Measurements from ENCODE around the gene PRDX5.

PRDX5 gene

DNA sequence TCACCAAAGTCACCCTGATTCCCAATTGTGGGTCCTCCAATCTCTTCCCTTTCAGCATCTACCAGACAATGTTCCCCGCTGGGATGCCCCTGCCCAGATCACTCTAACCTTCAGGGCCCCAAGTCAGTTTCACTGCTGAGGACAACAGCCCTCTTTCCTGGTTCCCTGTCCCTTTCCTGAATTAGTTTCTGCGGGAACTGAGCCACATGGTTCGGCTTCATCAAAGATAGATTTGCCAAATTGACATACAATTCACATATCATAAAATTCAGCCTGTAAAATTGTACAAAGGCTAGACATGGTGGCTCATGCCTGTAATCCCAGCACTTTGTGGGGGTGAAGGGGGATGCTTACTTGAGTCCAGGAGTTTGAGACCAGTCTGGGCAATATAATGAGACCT is 10.1 kb downstream of the PRDX5 start:
- no peak for DNase-seq

DNA sequence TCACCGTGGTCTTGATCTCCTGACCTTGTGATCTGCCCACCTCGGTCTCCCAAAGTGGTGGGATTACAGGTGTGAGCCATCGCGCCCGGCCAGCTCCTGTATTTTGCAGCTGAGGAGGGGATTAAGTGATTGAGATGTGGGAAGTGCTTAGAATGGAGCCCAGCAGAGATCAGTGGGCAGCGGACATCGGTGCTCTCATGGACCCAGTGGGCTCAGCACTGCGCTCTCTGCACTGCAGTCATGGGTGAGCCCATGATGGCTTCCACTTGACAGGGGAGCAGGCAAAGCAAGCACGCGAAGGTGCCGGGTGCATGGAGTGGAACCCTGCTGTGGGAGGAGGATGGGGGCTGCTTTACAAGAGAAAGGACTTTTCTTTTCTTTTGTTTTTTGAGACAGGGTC is 13.0 kb downstream of the PRDX5 start:
- DNase-seq, result no peak

DNA sequence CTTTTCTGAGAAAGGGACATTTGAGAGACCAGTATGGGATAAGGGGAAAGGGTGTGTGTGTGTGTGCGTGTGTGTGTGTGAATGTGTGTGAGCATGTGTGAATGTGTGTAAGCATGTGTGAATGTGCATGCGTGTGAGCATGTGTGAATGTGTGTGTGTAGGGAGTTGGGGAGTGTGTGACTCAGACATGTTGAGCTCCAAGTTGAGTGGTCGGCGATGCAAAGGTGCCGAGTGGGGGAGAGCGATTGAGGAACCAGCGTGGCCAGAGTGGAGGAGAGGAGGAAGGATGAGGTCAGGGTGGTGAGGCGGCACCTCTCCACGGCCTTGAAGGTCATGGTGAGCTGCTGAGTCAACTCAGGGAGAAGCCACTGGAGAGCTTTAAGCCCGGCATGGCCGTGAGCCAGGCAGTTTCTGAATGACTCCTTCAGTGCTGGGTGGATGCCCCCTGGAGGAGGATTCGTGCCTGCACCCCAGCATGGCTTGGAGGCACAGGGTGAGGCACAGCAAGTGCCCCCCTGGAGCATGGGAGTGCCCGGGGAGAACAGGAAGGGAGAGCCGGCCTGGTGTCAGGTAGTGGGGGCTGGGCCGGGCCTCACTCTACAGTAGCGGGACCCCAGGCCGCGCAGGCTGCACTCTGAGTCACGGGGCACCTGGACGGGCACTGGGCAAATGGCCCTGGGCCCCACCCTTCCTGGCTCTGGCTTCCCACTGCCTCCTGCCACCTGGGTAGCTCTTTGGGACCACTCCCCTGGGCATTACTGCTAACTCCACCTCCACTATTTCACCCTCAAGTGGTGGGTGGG is 13.8 kb downstream of the PRDX5 start:
- peak; percentile 38 for DNase-seq

DNA sequence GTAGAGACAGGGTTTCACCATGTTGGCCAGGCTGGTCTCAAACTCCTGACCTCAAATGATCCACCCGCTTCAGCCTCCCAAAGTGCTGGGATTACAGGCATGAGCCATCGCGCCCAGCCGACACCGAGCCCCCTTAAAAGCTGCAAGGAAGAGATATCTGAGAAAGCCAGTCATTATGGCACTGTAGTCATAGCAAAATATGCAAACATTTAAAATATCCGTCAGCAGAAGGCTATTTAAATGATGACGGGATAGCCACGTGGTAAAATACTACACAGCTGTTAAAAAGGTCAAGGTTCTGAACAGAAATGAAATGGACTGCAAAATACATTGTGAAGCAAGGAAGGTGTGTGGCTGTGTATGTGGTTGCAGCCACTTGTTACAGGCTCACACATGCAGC is 15.6 kb downstream of the PRDX5 start:
- no peak for DNase-seq

DNA sequence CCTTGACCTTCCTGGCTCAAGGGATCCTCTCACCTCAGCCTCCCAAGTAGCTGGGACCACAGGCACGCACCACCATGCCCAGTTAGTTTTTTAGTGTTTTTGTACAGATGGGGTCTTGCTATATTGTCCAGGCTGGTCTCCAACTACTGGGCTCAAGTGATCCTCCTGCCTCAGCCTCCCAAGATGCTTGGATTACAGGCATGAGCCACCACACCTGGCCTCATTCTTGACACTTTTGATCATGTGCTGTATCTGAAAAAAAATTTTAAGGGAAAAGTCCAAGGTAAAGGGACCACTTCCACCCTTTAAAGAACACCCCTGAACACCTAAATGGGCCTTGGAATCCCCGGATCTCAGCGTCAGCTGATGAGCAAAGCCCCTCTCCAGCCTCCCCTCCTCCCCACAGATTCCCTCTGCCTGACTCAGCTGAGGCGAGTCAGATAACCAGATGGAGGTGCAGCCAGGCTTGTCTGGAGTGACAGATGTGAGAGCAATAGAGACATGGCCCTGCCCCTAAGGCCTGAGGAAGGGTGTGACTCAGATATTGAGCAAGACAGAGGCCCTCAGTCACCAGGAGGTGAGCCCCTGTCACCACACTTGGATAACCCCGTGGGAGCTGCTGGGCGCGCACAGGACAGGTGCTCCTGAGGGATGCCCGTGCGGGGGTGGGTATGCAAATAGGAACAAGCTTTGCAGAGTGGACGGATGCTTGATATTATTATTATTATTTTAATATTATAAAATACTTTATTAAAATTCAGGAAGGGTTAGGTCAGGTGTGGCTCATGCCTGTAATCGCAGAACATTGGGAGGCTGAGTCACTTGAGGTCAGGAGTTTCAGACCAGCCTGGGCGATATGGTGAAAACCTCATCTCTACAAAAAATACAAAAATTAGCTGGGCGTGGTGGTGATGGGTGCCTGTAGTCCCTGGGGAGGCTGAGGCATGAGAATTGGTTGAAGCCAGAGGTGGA is 17.1 kb downstream of the PRDX5 start:
- DNase-seq, result no peak

DNA sequence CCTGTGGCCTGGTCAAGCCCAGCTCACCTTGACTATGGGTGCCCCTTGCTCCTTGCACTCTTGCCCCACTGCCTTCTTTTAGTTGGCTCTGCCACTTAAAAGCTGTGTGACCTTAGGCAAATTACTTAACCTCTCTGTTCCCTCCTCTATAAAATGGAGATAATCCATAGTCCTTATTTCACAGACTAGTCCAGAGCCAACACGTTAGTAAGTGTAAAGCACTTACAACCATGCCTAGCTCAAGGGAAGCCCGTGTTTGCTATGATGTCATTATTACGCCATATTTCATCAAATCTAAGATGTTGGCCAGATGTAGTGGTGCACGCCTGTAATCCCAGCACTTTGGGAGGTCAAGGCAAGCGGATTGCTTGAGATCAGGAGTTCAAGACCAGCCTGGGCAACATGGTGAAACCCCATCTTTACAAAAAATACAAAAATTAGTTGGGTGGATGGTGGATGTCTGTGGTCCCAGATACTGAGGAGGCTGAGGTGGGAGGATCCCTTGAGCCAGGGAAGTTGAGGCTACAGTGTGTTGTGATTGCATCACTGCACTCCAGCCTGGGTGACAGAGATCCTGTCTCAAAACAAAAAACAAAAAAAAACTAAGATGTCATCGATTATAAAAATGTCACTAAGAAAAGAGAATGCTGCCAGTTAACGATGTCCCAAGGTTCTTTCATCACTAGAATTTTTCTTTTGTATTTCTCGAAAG is 19.8 kb downstream of the PRDX5 start:
- DNase-seq, result no peak

DNA sequence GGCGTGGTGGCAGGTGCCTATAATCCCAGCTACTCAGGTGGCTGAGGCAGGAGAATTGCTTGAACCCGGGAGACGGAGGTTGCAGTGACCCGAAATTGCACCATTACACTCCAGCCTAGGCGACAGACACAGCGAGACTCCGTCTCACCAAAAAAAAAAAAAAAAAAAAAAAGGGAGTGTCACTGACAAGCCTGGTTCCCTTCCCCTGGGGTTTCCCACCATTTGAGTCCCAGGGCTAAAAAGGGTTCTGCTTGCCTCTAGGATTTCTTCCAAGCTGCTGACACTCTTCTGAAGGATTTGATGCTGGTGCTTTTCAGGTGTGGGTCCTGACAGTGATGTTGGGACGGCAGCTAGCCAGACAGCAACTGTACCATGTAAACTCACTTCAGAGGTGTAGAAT is 20.8 kb downstream of the PRDX5 start:
- DNase-seq, result no peak

DNA sequence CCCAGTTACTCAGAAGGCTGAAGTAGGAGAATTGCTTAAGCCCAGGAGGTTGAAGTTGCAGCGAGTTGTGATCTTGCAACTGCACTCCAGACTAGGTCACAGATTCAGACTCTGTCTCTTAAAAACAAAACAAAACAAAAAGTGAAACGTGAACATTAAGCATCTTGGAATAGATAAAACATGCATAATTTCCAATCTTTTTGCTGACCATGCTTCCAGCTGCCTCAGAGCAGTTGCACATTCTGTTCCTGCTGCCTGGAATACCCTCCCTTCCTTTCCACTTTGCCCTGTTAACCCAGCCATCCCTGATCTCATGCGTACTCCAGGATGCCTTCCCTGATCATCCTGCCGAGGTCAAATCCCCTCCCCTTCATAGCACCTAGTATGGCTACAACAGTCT is 21.4 kb downstream of the PRDX5 start:
- no peak for DNase-seq

DNA sequence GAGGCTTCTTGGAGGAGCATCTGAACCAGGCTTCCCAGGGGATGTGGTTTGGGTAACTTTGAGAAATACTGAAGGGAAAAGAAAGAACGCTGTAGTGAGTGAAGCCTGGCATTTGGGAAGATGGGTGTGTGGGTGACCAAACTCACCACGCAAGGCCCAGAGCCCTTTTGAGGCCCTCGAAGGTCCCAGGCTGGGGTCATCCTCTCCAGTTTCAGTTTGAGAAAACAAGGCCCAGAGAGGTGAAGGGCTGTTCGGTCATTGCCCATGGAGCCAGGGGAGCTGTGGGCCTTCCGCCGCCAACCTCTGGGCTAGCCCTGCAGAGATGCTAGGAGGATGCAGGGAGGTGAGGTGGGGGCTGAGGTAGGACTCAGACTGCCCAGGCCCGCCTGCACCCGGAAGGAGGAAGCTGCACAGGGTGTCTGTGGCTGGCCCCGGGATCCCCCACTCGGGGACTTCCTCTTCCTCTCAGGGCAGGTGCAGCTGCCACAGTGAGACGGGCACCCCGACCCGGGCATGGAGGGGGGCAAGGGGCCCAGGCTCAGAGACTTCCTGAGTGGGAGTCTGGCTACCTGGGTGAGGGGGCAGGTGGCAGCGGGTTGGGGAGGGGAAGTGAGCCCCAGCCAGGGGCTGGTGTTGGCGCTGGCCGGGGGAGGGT is 22.0 kb downstream of the PRDX5 start, which contains the start of gene CCDC88B:
Gene CCDC88B, plus strand, starts transcription at position 451 of the 655 bp plus-strand sequence. Its CDS starts 63 bp downstream, at position 514.
- DNase-seq, result peak; percentile 72

DNA sequence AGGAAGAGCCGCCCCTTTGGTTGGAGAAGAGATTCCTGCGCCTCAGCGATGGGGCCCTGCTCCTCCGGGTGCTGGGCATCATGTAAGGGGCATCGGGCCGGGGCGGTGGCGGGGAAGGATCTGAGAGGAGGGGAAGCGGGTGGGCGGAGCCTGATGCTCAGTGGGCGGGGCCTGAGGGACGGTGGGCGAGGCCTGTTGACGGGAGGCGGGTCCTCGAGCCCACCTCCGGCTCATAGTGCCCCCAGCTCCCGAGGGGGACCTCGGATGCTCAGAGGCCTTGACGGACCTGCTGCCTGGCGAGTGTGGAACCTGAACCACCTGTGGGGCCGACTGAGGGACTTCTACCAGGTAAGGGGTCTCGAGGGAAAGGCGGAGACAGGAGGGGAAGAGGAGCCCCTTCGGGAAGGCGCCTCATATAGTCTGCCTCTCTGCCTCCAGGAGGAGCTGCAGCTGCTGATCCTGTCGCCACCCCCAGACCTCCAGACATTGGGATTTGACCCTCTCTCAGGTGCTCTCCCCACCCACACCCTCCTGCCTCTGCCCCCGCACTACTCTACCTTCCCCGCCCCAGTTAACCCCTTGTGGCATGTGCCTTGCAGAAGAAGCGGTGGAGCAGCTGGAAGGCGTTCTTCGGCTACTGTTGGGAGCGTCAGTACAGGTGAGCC is 22.9 kb downstream of the PRDX5 start:
- DNase-seq, result peak; percentile 78

DNA sequence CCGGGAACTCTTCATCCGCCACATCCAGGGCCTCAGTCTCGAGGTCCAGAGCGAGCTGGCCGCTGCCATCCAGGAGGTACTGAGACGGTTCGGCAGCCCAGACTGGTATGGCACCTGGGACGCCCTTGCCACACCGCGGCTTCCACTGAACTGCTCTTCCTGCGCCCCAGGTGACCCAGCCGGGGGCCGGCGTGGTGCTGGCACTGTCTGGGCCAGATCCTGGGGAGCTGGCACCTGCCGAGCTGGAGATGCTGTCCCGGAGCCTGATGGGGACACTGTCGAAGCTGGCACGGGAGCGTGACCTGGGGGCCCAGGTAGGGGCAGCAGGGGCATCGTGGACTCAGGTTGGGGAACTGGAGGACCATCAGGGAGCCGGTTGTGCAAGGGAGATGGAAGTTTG is 23.5 kb downstream of the PRDX5 start:
- no peak for DNase-seq

DNA sequence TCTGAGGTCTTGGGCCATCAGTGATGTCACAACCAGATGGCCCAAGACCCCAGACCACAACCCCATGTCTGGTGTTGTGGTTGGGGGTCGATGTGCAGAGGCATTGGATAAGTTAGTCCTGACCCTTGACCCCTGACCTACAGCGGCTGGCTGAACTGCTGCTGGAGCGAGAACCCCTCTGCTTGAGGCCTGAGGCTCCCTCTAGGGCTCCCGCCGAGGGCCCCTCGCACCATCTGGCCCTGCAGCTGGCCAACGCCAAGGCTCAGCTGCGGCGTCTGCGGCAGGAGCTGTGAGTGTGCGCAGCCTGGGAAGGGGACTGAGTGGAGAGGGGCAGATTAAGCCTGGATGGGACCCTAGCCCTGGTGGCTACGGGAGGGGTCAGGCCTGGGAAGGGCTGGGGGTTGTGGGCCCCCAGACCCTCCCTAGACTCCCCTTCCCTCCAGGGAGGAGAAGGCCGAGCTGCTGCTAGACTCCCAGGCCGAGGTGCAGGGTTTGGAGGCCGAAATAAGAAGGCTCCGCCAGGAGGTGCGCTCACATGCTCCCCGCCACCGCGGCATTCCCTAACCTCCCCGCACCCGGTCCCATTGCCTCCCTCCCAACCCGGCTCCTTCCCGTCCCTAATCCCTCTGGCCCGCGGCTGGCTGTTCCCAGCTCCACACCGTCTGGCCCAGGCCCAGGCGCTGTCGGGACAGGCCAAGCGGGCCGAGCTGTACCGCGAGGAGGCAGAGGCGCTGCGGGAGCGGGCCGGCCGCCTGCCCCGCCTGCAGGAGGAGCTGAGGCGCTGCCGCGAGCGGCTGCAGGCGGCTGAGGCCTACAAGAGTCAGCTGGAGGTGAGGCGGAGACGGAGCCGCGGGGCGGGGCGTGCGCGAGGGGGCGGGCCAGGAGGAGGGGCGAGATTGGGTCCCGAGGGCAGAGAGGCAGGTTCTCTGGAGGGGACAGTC is 24.2 kb downstream of the PRDX5 start:
- DNase-seq, result peak; percentile 75

DNA sequence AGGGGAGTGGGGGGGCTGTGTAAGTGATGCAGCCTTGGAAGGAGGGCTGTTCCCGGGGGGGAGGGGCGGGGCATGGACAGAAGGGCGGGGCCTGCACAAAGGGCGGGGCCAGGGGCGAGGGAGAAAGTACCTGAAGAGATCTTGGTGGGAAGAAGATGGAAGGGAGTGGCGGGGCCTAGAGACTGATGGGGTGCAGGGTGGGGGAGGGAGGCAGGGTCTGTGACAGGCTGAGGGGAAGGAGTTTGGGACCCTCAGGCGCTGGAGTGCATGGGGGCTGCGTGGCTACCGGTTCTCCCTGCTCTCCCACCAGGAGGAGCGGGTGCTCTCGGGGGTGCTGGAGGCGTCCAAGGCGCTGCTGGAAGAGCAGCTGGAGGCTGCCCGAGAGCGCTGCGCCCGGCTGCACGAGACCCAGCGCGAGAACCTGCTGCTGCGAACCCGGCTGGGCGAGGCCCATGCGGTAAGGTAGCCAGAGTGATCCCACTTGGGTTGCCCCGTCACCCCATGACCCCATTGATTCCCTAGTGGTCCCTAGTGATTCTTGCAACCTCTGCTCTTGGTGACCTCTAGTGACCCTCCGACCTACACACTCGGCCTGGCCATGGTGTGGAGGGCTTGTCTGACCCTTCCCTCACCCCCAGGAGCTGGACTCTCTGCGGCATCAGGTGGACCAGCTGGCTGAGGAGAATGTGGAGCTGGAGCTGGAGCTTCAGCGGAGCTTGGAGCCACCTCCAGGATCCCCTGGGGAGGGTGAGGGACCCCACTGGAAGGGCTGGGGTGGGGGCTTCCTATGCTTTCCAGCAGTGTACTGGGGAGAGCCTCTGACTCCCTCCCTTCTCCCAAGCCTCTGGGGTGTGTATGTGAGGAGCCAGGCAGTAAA is 25.2 kb downstream of the PRDX5 start:
- no peak for DNase-seq

DNA sequence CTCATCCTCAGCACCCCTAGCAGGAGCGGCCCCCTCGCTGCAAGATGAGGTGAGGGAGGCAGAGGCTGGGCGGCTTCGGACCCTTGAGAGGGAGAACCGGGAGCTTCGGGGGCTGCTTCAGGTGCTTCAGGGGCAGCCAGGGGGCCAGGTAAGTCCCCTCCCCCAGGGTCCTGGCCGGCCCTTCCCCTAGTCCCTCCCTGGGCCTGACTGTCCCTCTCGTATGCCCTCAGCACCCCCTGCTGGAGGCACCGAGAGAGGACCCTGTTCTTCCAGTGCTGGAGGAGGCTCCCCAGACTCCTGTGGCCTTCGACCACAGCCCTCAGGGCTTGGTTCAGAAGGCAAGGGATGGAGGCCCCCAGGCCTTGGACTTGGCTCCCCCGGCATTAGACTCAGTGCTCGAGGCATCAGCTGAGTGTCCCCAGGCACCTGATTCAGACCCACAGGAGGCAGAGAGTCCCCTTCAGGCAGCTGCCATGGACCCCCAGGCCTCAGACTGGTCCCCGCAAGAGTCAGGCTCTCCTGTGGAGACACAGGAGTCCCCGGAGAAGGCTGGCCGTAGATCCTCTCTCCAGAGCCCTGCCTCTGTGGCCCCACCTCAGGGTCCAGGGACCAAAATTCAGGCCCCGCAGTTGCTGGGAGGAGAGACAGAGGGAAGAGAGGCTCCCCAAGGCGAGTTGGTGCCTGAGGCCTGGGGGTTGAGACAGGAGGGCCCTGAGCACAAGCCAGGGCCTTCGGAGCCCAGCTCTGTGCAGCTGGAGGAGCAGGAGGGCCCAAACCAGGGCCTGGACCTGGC is 26.0 kb downstream of the PRDX5 start:
- no peak for DNase-seq

DNA sequence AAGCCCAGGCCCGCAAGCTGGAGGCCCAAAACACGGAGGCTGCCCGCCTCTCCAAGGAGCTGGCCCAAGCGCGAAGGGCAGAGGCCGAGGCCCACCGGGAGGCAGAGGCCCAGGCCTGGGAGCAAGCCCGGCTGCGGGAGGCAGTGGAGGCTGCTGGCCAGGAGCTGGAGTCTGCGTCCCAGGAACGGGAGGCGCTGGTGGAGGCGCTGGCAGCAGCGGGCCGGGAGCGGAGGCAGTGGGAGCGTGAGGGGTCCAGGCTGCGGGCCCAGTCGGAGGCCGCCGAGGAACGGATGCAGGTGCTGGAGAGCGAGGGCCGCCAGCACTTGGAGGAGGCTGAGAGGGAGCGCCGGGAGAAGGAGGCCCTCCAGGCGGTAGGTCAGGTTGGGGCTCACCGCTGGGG is 26.9 kb downstream of the PRDX5 start:
- no peak for DNase-seq

DNA sequence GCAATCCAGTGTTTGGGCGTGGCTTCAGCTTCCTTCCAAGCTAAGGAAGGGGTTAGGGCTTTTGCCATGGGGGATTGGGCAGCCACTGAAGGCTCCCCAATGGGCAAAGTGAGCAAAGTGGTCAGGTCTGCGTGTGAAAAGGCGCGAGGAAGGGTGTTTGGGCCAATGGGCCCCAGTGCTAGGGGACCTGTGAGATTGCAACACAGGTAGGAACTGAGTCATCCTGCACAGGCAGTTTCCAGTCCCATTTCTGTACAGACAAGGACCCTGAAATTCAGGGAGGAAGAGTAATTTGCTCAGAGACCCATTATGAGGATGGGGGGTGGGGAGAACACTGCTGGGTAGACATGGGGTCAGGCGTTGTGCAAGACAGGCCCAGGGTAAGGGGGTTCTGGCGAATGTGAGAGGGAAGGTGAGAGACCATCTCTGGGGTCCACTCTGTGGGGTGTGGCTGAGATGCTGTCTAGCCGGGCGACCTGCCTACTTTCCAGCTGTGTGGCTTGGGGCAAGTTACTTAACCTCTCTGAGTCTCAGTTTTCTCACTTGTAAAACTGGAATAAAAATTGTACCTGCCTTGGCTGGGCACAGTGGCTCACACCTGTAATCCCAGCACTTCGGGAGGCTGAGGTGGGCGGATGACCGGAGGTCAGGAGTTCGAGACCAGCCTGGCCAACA is 29.4 kb downstream of the PRDX5 start:
- no peak for DNase-seq

DNA sequence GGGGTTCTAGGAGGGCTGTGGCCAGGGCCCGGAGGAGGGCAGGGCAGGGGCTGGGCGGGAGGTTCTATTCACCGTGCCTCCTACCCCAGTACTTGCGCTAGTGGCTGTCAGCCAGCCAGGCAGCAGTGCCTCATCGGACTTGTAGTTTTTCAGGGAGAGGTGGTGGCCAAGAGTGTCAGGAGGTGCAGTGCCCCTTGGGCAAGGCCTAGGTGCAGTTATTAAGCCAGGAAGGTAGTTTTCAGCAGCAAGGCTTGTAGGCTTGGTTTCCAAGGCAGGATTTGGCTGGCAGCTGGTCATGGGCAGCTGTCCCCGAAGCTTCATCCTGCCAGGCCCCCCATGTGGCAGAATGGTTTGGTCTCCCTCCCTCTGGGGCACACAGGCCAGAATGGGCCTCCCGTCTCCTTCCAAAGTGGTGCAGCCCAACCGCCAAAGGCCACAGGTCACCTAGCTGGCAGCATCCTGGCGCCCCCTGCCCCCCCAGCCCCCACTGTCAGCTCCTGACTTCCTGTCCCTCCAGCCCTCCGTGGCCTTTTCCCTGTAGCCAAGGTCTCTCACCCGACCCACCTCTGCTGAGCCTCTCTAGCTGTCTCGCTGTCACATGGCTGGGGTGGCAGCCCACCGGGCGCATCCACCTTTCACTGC is 30.6 kb downstream of the PRDX5 start:
- DNase-seq, result no peak

DNA sequence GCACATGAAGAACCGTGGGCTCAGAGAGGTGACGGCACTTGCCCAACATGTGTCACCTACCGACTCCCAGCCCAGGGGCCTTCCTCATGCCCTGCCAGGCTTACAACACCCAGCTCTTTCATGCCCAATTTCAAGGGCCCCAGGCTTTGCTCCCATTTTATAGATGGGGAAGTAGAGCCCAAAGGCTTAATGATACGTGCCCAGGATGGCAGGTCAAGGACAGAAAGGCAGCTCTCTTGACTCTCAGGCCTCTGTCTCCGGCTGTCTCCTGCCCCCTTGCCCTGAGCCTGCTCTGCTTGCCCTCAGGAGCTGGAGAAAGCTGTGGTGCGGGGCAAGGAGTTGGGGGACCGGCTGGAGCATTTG is 31.1 kb downstream of the PRDX5 start:
- no peak for DNase-seq

Data from effector CD8-positive, alpha-beta T cell (primary cell).